Small intestine (tissue), 7 donors: Measurements from ENCODE around the gene ARFGAP1. TPM values are rescaled to one million over a fixed set of nuclear protein-coding genes. Genes with fewer than 3 reads are reported as not detected.

Experiments used
- DNase-seq, 2 donors: peaks; one replicate each; pipeline versions ENCODE4 v3.0.0 to v3.0.0-alpha.2; 2013
- FAIRE-seq: peaks from 2 replicates; lab custom pipeline; 2012; peaks lifted over from hg19 to GRCh38; lab: Jason Lieb, UNC
- H3K27ac ChIP-seq, 3 donors: one replicate each; pipeline ENCODE4 v1.5.1; 2013; ENCODE audit warnings: low read length in 2 of 3, mild to moderate bottlenecking in 2 of 3, control low read depth in 1 of 3, inconsistent platforms in 1 of 3, low read depth in 1 of 3, moderate library complexity in 1 of 3
- H3K27me3 ChIP-seq, 3 donors: one replicate each; pipeline ENCODE4 v1.6.1; 2013; ENCODE audit warnings: low read length in 3 of 3, inconsistent platforms in 1 of 3; ENCODE audit not compliant: control insufficient read depth in 3 of 3, insufficient read depth in 3 of 3
- H3K36me3 ChIP-seq, 3 donors: one replicate each; pipeline ENCODE4 v1.6.1; 2013; ENCODE audit warnings: low read length in 3 of 3, inconsistent platforms in 1 of 3, low read depth in 1 of 3, mild to moderate bottlenecking in 1 of 3, moderate library complexity in 1 of 3; ENCODE audit not compliant: control insufficient read depth in 3 of 3, insufficient read depth in 2 of 3
- H3K4me1 ChIP-seq, 3 donors: one replicate each; pipeline ENCODE4 v1.6.1; 2013; ENCODE audit warnings: low read length in 2 of 3, inconsistent platforms in 1 of 3, low read depth in 1 of 3, mild to moderate bottlenecking in 1 of 3, moderate library complexity in 1 of 3; ENCODE audit not compliant: control insufficient read depth in 3 of 3, insufficient read depth in 2 of 3
- H3K4me3 ChIP-seq, 3 donors: one replicate each; pipeline ENCODE4 v1.5.1; 2013; ENCODE audit warnings: low read length in 3 of 3, control low read depth in 1 of 3, inconsistent platforms in 1 of 3, low read depth in 1 of 3, mild to moderate bottlenecking in 1 of 3, moderate library complexity in 1 of 3
- H3K9me3 ChIP-seq, 2 donors: one replicate each; pipeline ENCODE4 v1.6.1; 2013; ENCODE audit warnings: low read depth in 1 of 2, low read length in 1 of 2; ENCODE audit not compliant: control insufficient read depth in 2 of 2, insufficient read depth in 1 of 2
- WGBS, 3 donors: extraction: QIAGEN DNeasy Blood & Tissue Kit; methylation state at CpG; one replicate each; pipeline ENCODE4 v1.1.7; 2013; 5-methylcytosine and 5-hydroxymethylcytosine counted together
- polyA plus RNA-seq, 4 donors: library from polyadenylated mRNA; stranded (reverse) in 3 of 4; unstranded in 1 of 4; fragments of 200-250 nt in 3 of 4; fragments of 120-200 nt in 1 of 4; gene quantifications; one replicate each; pipeline versions ENCODE4 v1.2.1 to v1.2.3, GENCODE V29; 2013
- donor health status: healthy with polysubstance abuse.
- donor health status: control.
- donor health status: control.
- donor health status: Bipolar disorder and iron deficiency.
- donor health status: healthy.

ARFGAP1 gene
- polyA plus RNA-seq, 4 donors, result 70.9 to 117 (median 80.3) TPM

GRCh38 chr20:63273635-63274380, 1.2 kb downstream of the ARFGAP1 start:
- no peaks in the 10 kb centered on the region for H3K9me3 ChIP-seq
- FAIRE-seq (no peak), DNase-seq (peak; percentile 46 to 76)
- H3K4me3 ChIP-seq, result peak overlapping the region; percentile 27 to 99 (median 90)
- H3K27ac ChIP-seq, result no peak overlapping the region
- H3K27me3 ChIP-seq, result no peaks in the 10 kb centered on the region
- 15 to 36% (median 16%) methylated on average over 19 to 20 of the region's 20 CpGs for WGBS, 3 donors
- H3K4me1 ChIP-seq, result peaks cover 0 to 10% (median 8%) of the 10 kb centered on the region in 3 donors
- peaks cover 2 to 50% (median 4%) of the 10 kb centered on the region in 3 donors for H3K36me3 ChIP-seq

DNA sequence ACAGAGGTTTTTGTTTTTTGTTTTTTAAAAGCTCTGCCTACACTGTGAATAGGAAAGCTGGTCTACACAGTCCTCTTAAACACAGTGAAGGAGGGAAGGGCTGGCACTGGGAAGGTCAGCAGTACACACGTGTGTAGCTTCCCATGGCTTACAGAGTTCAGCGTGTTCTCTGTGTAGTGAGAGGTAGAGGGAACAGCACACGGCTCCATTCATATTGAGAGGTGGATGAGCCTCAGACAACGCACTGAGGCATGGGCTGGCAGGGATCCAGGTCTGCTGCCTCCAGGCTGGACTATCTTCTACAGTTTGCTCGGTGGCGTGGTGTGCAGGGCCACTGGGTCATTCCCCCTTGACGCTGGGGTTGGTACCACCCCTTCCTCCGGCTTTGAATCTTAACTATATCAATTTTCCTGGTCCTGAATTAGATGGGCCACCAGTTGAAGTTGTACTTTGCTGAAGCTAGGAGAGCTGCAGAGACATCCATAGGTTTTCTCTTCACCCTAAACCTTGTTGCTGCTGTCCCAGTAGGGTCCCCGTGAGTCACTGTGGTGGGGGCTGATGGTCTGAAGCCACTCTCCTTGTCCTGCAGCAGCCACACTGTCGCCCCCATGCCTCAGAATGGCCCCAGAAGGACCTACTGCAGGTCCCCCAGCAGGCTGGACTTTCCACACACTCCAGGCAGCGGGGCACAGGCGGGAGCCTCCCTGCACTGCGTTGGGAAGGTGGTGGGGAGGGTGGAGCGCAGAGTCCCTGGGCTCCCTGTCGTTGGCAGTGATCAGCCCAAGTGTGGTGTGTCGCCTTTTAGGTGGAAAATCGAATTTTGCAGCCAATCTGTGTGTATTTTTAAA, 2.0 kb downstream of the ARFGAP1 start:
- Histone ChIP-seq H3K9me3 (no peaks in the 10 kb centered on the region), H3K36me3 (peaks cover 2 to 58% (median 4%) of the 10 kb centered on the region in 3 donors), H3K27ac (no peak overlapping the region), H3K4me1 (peaks cover 0 to 9% (median 8%) of the 10 kb centered on the region in 3 donors), H3K27me3 (no peaks in the 10 kb centered on the region), H3K4me3 (no peak overlapping the region)
- no peak for FAIRE-seq
- DNase-seq, result no peak
- 75 to 80% (median 78%) methylated on average over 17 of the region's 17 CpGs for WGBS, 3 donors

- WGBS, 3 donors, result 92 to 96% (median 93%) methylated on average over 18 of the region's 18 CpGs
- FAIRE-seq, result no peak
Measured at GRCh38 chr20:63275825-63276224, 3.2 kb downstream of the ARFGAP1 start.

DNA sequence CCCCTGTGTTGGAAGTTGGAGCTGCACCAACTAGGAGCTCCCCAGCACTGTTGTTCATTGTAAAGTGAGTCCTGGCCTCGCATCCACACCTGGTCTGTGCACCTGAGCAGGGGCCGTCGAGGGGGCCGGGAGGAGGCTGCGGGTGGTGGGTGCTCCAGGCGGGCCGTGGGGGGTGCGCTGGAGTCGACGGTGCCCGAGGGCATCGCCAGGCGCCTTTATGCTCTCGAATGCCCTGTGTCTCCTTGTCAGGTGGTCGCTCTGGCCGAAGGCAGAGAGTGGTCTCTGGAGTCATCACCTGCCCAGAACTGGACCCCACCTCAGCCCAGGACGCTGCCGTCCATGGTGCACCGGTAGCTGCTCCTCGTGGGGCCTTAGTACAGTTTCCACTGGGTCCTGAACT, 4.3 kb downstream of the ARFGAP1 start:
- WGBS, 3 donors, result 92 to 96% (median 95%) methylated on average over 20 of the region's 20 CpGs
- Histone ChIP-seq H3K27ac (no peak overlapping the region), H3K36me3 (peaks cover 6 to 73% (median 8%) of the 10 kb centered on the region in 3 donors), H3K27me3 (no peaks in the 10 kb centered on the region), H3K9me3 (no peaks in the 10 kb centered on the region), H3K4me3 (no peak overlapping the region), H3K4me1 (peaks cover 0 to 8% (median 5%) of the 10 kb centered on the region in 3 donors)
- FAIRE-seq, result no peak
- DNase-seq, result no peak

More at GRCh38 chr20:63275825-63276224, 3.2 kb downstream of the ARFGAP1 start:
- H3K9me3 ChIP-seq, result no peaks in the 10 kb centered on the region
- H3K4me3 ChIP-seq, result no peak overlapping the region
- H3K27ac ChIP-seq, result no peak overlapping the region
- H3K36me3 ChIP-seq, result peaks cover 2 to 65% (median 6%) of the 10 kb centered on the region in 3 donors
- no peak for DNase-seq
- no peaks in the 10 kb centered on the region for H3K27me3 ChIP-seq
- H3K4me1 ChIP-seq, result peaks cover 0 to 9% (median 8%) of the 10 kb centered on the region in 3 donors

- no peak overlapping the region for H3K4me3 ChIP-seq
- H3K36me3 ChIP-seq, result peaks cover 6 to 80% (median 8%) of the 10 kb centered on the region in 3 donors
- WGBS, 3 donors, result 94 to 95% (median 94%) methylated on average over 30 of the region's 30 CpGs
- FAIRE-seq, result no peak
- H3K9me3 ChIP-seq, result no peaks in the 10 kb centered on the region
- no peak overlapping the region for H3K27ac ChIP-seq
- no peak for DNase-seq
- peaks cover 0 to 8% (median 5%) of the 10 kb centered on the region in 3 donors for H3K4me1 ChIP-seq
- no peaks in the 10 kb centered on the region for H3K27me3 ChIP-seq
Measured at GRCh38 chr20:63277466-63278272, 5.1 kb downstream of the ARFGAP1 start.

DNA sequence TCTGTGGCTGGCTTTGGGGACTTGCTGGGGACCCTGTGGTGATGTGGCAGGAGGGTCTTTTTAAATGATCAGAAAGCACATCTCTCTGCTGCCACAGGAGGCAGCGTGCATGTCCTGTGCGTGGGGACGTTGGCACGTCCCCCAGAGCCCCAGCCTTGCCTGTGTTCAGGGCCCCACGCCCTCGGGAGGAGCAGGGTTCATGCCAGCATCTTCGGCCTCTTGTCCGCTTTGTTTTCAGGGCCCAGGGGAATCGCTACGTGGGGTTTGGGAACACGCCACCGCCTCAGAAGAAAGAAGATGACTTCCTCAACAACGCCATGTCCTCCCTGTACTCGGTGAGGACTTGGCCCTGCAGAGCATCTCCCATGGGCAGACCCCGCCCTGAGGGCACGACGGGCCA, 6.0 kb downstream of the ARFGAP1 start:
- H3K27me3 ChIP-seq, result no peaks in the 10 kb centered on the region
- no peak for FAIRE-seq
- H3K27ac ChIP-seq, result no peak overlapping the region
- no peak for DNase-seq
- H3K9me3 ChIP-seq, result no peaks in the 10 kb centered on the region
- peaks cover 0 to 6% (median 4%) of the 10 kb centered on the region in 3 donors for H3K4me1 ChIP-seq
- peaks cover 11 to 89% (median 11%) of the 10 kb centered on the region in 3 donors for H3K36me3 ChIP-seq
- no peak overlapping the region for H3K4me3 ChIP-seq
- 85 to 90% (median 86%) methylated on average over 17 of the region's 17 CpGs for WGBS, 3 donors

DNA sequence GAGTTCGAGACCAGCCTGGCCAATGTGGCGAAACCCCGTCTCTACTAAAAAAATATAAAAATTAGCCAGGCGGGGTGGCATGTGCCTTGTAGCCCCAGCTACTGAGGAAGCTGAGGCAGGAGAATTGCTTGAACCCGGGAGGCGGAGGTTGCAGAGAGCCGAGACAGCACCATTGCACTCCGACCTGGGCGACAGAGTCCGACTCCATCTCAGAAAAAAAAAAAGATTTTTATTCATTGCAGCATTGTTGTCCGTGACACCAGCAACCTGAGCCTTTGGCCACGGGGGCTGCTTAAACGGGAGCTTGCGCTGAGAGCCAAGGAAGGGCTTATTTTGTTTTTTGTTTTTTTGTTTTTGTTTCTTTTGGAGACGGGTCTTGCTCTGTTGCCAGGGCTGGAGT, 7.3 kb downstream of the ARFGAP1 start:
- FAIRE-seq (no peak), DNase-seq (no peak)
- no peaks in the 10 kb centered on the region for H3K9me3 ChIP-seq
- no peaks in the 10 kb centered on the region for H3K27me3 ChIP-seq
- H3K4me3 ChIP-seq, result no peak overlapping the region
- H3K4me1 ChIP-seq, result no peaks in the 10 kb centered on the region
- WGBS, 3 donors, result 93 to 94% (median 94%) methylated on average over 15 of the region's 15 CpGs
- no peak overlapping the region for H3K27ac ChIP-seq
- H3K36me3 ChIP-seq, result peaks cover 11 to 97% (median 12%) of the 10 kb centered on the region in 3 donors

DNA sequence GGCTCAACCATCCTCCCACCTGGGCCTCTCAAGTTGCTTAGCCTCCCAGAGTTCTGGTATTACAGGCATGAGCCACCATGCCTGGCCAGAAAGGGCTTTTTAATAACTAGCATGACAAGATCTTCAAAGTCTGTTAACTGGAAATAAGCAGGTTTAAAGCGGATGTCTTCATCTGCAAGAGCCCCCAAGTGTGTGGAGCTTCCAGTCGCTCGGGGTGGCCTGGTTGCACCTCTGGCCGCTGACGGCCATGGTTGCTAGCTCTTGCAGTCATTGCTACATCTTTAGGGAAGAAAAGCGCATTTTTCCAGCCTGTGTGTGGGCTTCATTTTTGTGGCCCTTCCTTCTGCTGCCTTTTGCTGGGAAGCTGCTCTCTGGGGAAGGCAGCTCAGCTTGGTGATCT, 7.8 kb downstream of the ARFGAP1 start:
- Histone ChIP-seq H3K36me3 (peaks cover 11 to 99% (median 11%) of the 10 kb centered on the region in 3 donors), H3K4me1 (no peaks in the 10 kb centered on the region), H3K27ac (no peak overlapping the region), H3K9me3 (no peaks in the 10 kb centered on the region), H3K4me3 (no peak overlapping the region), H3K27me3 (no peaks in the 10 kb centered on the region)
- WGBS, 3 donors, result 96 to 98% (median 98%) methylated on average over 6 of the region's 6 CpGs
- DNase-seq (no peak), FAIRE-seq (no peak)
